K562 (cell line): ENCODE measurements around the gene EIF3K. TPM values are rescaled to one million over a fixed set of nuclear protein-coding genes. Genes with fewer than 3 reads are reported as not detected.
A peak's percentile ranks its signal among the peaks of the same experiment; 100 is the strongest.

ENCODE experiments used
- BCLAF1 ChIP-seq, 2 experiments: fragments of 450-650 bp in 1 of 2; IDR thresholded peaks; 2 replicates each; pipeline ENCODE4 v1.6.1; 2011 to 2017; ENCODE audit warnings: low read depth in 2 of 2, antibody characterized with exemption in 1 of 2, borderline replicate concordance in 1 of 2, low read length in 1 of 2, mild to moderate bottlenecking in 1 of 2, mixed read lengths in 1 of 2; ENCODE audit not compliant: control insufficient read depth in 1 of 2
- CREM ChIP-seq: IDR thresholded peaks from 2 replicates; pipeline ENCODE4 v1.6.1; 2014; ENCODE audit warnings: antibody characterized with exemption, low read depth
- CTBP1 ChIP-seq: fragments of 450-650 bp; IDR thresholded peaks from 2 replicates; pipeline ENCODE4 v1.6.1; 2016; ENCODE audit warnings: borderline replicate concordance
- HMG20A ChIP-seq: fragments of 450-650 bp; formaldehyde crosslinking; conservative IDR thresholded peaks from 2 replicates; pipeline ENCODE4 v1.4.0; 2020; ENCODE audit warnings: mild to moderate bottlenecking, mixed read lengths
- KDM1A ChIP-seq, 2 experiments: fragments of 450-650 bp; IDR thresholded peaks; 2 replicates each; pipeline ENCODE4 v1.6.1; 2016; ENCODE audit warnings: mild to moderate bottlenecking in 2 of 2
- MITF ChIP-seq: IDR thresholded peaks from 2 replicates; pipeline ENCODE4 v1.6.1; 2014; ENCODE audit warnings: antibody characterized with exemption
- MYNN ChIP-seq, 2 experiments: sonication (generic); formaldehyde crosslinking in 1 of 2; IDR thresholded peaks; 2 replicates each; pipeline versions ENCODE4 v1.5.0 to v1.6.1; 2016 to 2020; ENCODE audit warnings: antibody characterized with exemption in 1 of 2, missing genetic modification reagents in 1 of 2
- NKRF ChIP-seq: fragments of 450-650 bp; IDR thresholded peaks from 2 replicates; pipeline ENCODE4 v1.6.1; 2016; ENCODE audit warnings: borderline replicate concordance
- RBBP5 ChIP-seq: fragments of 200-600 bp; sonication (generic); IDR thresholded peaks from 2 replicates; pipeline ENCODE4 v1.6.1; 2012; ENCODE audit warnings: borderline replicate concordance, mild to moderate bottlenecking, low read length, control low read depth, inconsistent platforms; ENCODE audit not compliant: insufficient read depth, poor library complexity, severe bottlenecking
- RCOR1 ChIP-seq, 2 experiments: IDR thresholded peaks; 2 replicates each; pipeline ENCODE4 v1.6.1; 2012; ENCODE audit warnings: low read depth in 2 of 2, low read length in 2 of 2, borderline replicate concordance in 1 of 2, improper control_type of control experiment in 1 of 2
- STAT6 ChIP-seq: sonication (generic); formaldehyde crosslinking; IDR thresholded peaks from 2 replicates; pipeline ENCODE4 v1.8.1; 2023; ENCODE audit warnings: mild to moderate bottlenecking, missing genetic modification reagents
- USF1 ChIP-seq: sonication (generic); formaldehyde crosslinking; IDR thresholded peaks from 2 replicates; pipeline ENCODE4 v1.9.0; 2022; ENCODE audit warnings: mild to moderate bottlenecking, missing genetic modification reagents
- ZNF197 ChIP-seq: fragments of 200-800 bp; sonication (Bioruptor generic); IDR thresholded peaks from 2 replicates; pipeline ENCODE4 v1.6.1; 2016; ENCODE audit warnings: low read depth, missing genetic modification characterization, missing compliant biosample characterization
- ZNF274 ChIP-seq: IDR thresholded peaks from 2 replicates; pipeline ENCODE4 v1.6.1; 2011; ENCODE audit warnings: low read depth, mild to moderate bottlenecking, low read length, moderate library complexity, borderline replicate concordance
- ZNF707 ChIP-seq: fragments of 250-450 bp; sonication (Bioruptor Pico); conservative IDR thresholded peaks from 2 replicates; pipeline ENCODE4 v1.8.0; 2022; ENCODE audit warnings: inconsistent platforms, mild to moderate bottlenecking, moderate library complexity
- polyA plus RNA-seq, 8 experiments: library from polyadenylated mRNA; depleted of rRNA in 4 of 8; stranded (reverse) in 5 of 8; unstranded in 3 of 8; fragments of >200 nt; fragmentation: Nextera tagmentation in 2 of 8; fragmentation: Illumina TruSeq in 1 of 8; extraction: Ambion mirVana in 2 of 8; extraction: Trizol in 1 of 8; gene quantifications; 2 replicates each; pipeline versions ENCODE4 v1.2.1 to v1.2.3, GENCODE V29; 2011 to 2014; ENCODE audit warnings: inconsistent platforms in 1 of 8, missing spikeins in 1 of 8
- total RNA-seq, 7 experiments: library from RNA; depleted of rRNA in 6 of 7; stranded (reverse); fragments of >200 nt in 6 of 7; fragmentation: Illumina TruSeq in 2 of 7; extraction: Trizol in 2 of 7; gene quantifications; 2 replicates each; pipeline versions ENCODE4 v1.2.1 to v1.2.3, GENCODE V29; 2011 to 2021; ENCODE audit warnings: low replicate concordance in 1 of 7

Gene EIF3K
- total and polyA plus RNA-seq, 9 of the 15 experiments (the other 6 are each of a cell fraction or from before 2014, with no cell fraction given) = 387 to 1,827 (median 733) TPM

GRCh38 chr19:38674388-38675171 lies 55.6 kb downstream of the EIF3K start (continued):
- TF ChIP-seq RCOR1 (IDR thresholded peaks at IDR 0.05; ENCODE audit: borderline replicate concordance in 1 of 2, low read depth in 2 of 2, low read length in 2 of 2) (peak in 1 of 2 experiments; percentile 86; a peak in 1 of 4 replicates), KDM1A (IDR thresholded peaks at IDR 0.05) (peak; percentile 74 to 75; a peak in 3 of 4 replicates), ZNF197 (CRISPR knock-in tag) (no peak), ZNF707 (CRISPR knock-in tag) (no peak), BCLAF1 (IDR thresholded peaks at IDR 0.05; ENCODE audit: borderline replicate concordance in 1 of 2, control insufficient read depth in 1 of 2, low read depth in 2 of 2, low read length in 1 of 2) (no peak), MYNN (IDR thresholded peaks at IDR 0.05) (no peak), MYNN (CRISPR knock-in tag; IDR thresholded peaks at IDR 0.05) (no peak), ZNF274 (no peak), CREM (peak; percentile 89), RBBP5 (no peak), USF1 (no peak), HMG20A (CRISPR knock-in tag) (no peak), MITF (peak; percentile 61; the same call in 1 of the 2 replicates), NKRF (no peak), STAT6 (CRISPR knock-in tag) (no peak), CTBP1 (peak; percentile 67)
